Lung (tissue), 12 donors: ENCODE measurements around the gene TMEM8B. TPM values are rescaled to one million over a fixed set of nuclear protein-coding genes. Genes with fewer than 3 reads are reported as not detected.

Source experiments
- ATAC-seq: fragments of 200-7000 bp; cut with Tn5 transposase; one replicate; pipeline ENCODE4 v1.9.1; 2020; ENCODE audit warnings: moderate number of reproducible peaks; ENCODE audit not compliant: insufficient read depth, low FRiP score
- DNase-seq, 3 donors: peaks; one replicate each; pipeline ENCODE4 v3.0.0-alpha.2; 2013 to 2017
- H3K27ac ChIP-seq, 2 donors: one replicate each; pipeline ENCODE4 v1.5.1; 2013; ENCODE audit warnings: mild to moderate bottlenecking in 2 of 2, moderate library complexity in 2 of 2, control low read depth in 1 of 2, inconsistent platforms in 1 of 2, low read depth in 1 of 2, low read length in 1 of 2
- H3K27me3 ChIP-seq, 3 donors: one replicate each; pipeline ENCODE4 v1.5.1; 2013; ENCODE audit warnings: low read length in 2 of 3; ENCODE audit not compliant: control insufficient read depth in 3 of 3, insufficient read depth in 3 of 3
- H3K36me3 ChIP-seq, 4 donors: one replicate each; pipeline ENCODE4 v1.5.1; 2013; ENCODE audit warnings: low read length in 4 of 4, mild to moderate bottlenecking in 1 of 4, moderate library complexity in 1 of 4; ENCODE audit not compliant: control insufficient read depth in 4 of 4, insufficient read depth in 4 of 4
- H3K4me1 ChIP-seq, 5 donors: one replicate each; pipeline ENCODE4 v1.5.1; 2013; ENCODE audit warnings: low read length in 5 of 5, mild to moderate bottlenecking in 2 of 5, moderate library complexity in 1 of 5; ENCODE audit not compliant: control insufficient read depth in 5 of 5, insufficient read depth in 5 of 5
- H3K4me3 ChIP-seq: one replicate; pipeline ENCODE4 v1.5.1; 2013; ENCODE audit warnings: mild to moderate bottlenecking, control low read depth, moderate library complexity
- H3K9ac ChIP-seq, 2 donors: one replicate each; pipeline ENCODE4 v1.5.1; 2013; ENCODE audit warnings: low read length in 2 of 2, control low read depth in 1 of 2; ENCODE audit not compliant: insufficient read depth in 1 of 2
- H3K9me3 ChIP-seq, 4 donors: one replicate each; pipeline ENCODE4 v1.5.1; 2013; ENCODE audit warnings: low read length in 3 of 4, mild to moderate bottlenecking in 1 of 4, moderate library complexity in 1 of 4; ENCODE audit not compliant: control insufficient read depth in 4 of 4, insufficient read depth in 3 of 4
- WGBS, 2 donors: extraction: QIAGEN DNeasy Blood & Tissue Kit; methylation state at CpG; one replicate each; pipeline ENCODE4 v1.1.7; 2013; 5-methylcytosine and 5-hydroxymethylcytosine counted together
- polyA plus RNA-seq, 2 donors: library from polyadenylated mRNA; stranded (reverse); fragments of 200-250 nt; gene quantifications; one replicate each; pipeline ENCODE4 v1.2.1, GENCODE V29; 2013
- total RNA-seq, 2 donors: library from RNA; depleted of rRNA in 1 of 2; stranded (reverse); fragments of >200 nt in 1 of 2; gene quantifications; one replicate each; pipeline ENCODE4 v1.2.1, GENCODE V29; 2014 to 2021
- TF ChIP-seq, protein P1 (sequence below): IDR thresholded peaks from 2 replicates; pipeline ENCODE4 v1.5.1; 2012; ENCODE audit warnings: mild to moderate bottlenecking; ENCODE audit errors: control extremely low read depth, extremely low read depth
- donor health status: control.
- donor health status: control.
- donor health status: Bipolar disorder and iron deficiency.
- donor health status: healthy.
- donor health status: DM: yes; HTN: yes; CAD: no.

The TMEM8B gene
- total and polyA plus RNA-seq, 4 donors = 6.3 to 13.1 (median 9.1) TPM

DNA sequence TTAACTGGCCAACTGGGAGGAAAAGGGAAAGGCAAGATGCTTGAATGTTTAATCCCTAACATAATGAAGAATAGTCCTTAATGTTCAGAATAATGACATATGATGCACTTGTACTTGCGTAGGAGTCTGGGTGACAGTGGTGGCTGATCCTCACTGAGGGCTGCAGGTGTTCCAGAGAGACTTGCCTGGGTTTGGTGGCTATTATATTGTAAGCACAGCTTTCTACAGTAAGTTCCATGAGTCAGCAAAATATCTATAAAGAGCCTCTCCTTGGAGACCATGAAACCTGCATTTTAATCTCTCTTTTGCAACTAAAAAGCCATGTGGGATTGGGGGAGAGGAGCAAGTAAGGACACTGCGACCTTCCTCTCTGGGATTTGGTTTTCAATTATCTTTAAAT is 39.5 kb upstream of the TMEM8B start:
- H3K9me3 ChIP-seq = no peaks in the 10 kb centered on the region
- H3K27me3 ChIP-seq = no peaks in the 10 kb centered on the region
- TF ChIP-seq, protein P1, sequence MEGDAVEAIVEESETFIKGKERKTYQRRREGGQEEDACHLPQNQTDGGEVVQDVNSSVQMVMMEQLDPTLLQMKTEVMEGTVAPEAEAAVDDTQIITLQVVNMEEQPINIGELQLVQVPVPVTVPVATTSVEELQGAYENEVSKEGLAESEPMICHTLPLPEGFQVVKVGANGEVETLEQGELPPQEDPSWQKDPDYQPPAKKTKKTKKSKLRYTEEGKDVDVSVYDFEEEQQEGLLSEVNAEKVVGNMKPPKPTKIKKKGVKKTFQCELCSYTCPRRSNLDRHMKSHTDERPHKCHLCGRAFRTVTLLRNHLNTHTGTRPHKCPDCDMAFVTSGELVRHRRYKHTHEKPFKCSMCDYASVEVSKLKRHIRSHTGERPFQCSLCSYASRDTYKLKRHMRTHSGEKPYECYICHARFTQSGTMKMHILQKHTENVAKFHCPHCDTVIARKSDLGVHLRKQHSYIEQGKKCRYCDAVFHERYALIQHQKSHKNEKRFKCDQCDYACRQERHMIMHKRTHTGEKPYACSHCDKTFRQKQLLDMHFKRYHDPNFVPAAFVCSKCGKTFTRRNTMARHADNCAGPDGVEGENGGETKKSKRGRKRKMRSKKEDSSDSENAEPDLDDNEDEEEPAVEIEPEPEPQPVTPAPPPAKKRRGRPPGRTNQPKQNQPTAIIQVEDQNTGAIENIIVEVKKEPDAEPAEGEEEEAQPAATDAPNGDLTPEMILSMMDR = no peak
- H3K9ac ChIP-seq = no peak overlapping the region
- 98 to 99% methylated on average over 2 of the region's 2 CpGs for WGBS, 2 donors
- H3K4me3 ChIP-seq = no peak overlapping the region
- ATAC-seq (no peak), DNase-seq (no peak)
- H3K4me1 ChIP-seq = peaks cover 0 to 32% (median 14%) of the 10 kb centered on the region in 5 donors
- H3K36me3 ChIP-seq = peaks cover 0 to 4% (median 0%) of the 10 kb centered on the region in 4 donors
- no peak overlapping the region for H3K27ac ChIP-seq

DNA sequence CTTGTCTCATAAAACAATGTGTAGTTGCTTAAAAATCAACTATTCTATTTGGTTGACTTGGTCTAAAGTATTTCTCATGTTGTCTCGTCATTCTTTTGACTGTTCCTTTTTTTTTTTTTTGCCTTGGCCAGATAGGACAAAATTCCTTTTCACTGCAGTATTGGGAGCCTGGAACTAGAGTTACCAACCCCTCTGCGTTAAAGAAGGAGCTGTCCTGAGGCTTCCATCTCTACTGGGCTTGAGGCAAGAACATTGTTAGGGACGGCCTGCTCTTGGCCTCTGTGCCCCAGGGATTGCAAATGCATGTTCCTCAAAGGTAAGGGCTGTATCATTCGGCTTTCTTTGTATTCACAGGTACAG is 39.0 kb upstream of the TMEM8B start:
- H3K4me1 ChIP-seq = peaks cover 0 to 34% (median 14%) of the 10 kb centered on the region in 5 donors
- ATAC-seq (no peak), DNase-seq (no peak)
- TF ChIP-seq, protein P1 = no peak
- H3K27ac ChIP-seq = no peak overlapping the region
- H3K9me3 ChIP-seq = no peaks in the 10 kb centered on the region
- no peak overlapping the region for H3K9ac ChIP-seq
- H3K36me3 ChIP-seq = peaks cover 0 to 3% (median 0%) of the 10 kb centered on the region in 4 donors
- H3K27me3 ChIP-seq = no peaks in the 10 kb centered on the region
- WGBS, 2 donors = 38 to 53% methylated on average over 4 of the region's 4 CpGs
- no peak overlapping the region for H3K4me3 ChIP-seq

DNA sequence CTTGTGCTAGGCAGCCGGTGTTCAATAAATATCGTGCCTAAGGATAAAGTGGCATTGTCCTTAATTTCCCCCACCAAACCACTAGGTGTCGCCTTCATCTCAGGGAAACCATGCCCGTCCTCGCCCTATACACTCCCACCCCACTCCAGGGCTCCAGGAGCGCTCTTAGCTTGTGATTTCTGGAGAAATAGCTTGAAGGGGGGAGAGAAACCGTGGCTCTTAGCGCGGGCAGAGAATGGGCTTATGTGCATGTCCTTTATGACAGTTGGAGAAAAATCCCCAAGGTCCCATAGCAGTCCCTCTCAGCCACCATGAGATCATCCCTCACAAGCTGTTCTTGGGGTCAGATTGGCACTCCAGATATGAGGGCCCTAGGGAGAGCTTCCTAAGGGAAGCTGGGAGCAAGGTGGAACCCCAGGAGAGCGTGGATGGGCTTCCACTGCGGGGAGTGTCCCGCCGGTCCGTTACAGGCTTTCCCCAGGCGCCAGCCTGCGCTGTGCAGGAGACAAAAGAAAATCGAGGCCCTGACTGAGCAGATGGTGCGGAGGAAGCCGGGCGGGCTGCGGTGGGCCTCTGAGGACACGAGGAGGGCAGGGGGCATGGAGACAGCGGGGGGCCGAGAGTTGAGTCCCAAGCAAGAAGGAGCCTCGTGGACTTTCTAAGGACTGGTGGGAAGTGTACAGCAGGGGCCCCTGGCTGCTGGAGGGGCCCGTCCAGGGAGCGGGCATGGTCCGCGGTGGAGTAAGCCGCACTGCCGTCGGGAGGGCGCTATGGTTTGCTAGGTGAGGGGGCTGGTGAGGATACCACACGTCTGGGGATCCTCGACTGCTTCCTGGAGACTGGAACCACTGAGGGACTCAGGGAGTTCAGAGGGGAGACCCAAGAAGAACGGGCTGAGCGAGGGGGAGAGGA is 38.4 kb upstream of the TMEM8B start:
- H3K4me3 ChIP-seq = no peak overlapping the region
- ATAC-seq = peak; percentile 91
- no peaks in the 10 kb centered on the region for H3K27me3 ChIP-seq
- WGBS, 2 donors = 52 to 58% methylated on average over 37 of the region's 37 CpGs
- peaks cover 0 to 34% (median 14%) of the 10 kb centered on the region in 5 donors for H3K4me1 ChIP-seq
- H3K9me3 ChIP-seq = no peaks in the 10 kb centered on the region
- TF ChIP-seq, protein P1 = peak; percentile 93
- peak overlapping the region in 1 of 2 donors; percentile 76 for H3K27ac ChIP-seq
- peak; percentile 84 to 93 (median 92) for DNase-seq
- H3K9ac ChIP-seq = no peak overlapping the region
- no peaks in the 10 kb centered on the region for H3K36me3 ChIP-seq
